Lung (tissue), 12 donors: ENCODE measurements around the gene ARHGAP35. TPM values are rescaled to one million over a fixed set of nuclear protein-coding genes. Genes with fewer than 3 reads are reported as not detected.

Experiments
- ATAC-seq: fragments of 200-7000 bp; cut with Tn5 transposase; one replicate; pipeline ENCODE4 v1.9.1; 2020; ENCODE audit warnings: moderate number of reproducible peaks; ENCODE audit not compliant: insufficient read depth, low FRiP score
- DNase-seq, 3 donors: peaks; one replicate each; pipeline ENCODE4 v3.0.0-alpha.2; 2013 to 2017
- H3K27ac ChIP-seq, 2 donors: one replicate each; pipeline ENCODE4 v1.5.1; 2013; ENCODE audit warnings: mild to moderate bottlenecking in 2 of 2, moderate library complexity in 2 of 2, control low read depth in 1 of 2, inconsistent platforms in 1 of 2, low read depth in 1 of 2, low read length in 1 of 2
- H3K27me3 ChIP-seq, 3 donors: one replicate each; pipeline ENCODE4 v1.5.1; 2013; ENCODE audit warnings: low read length in 2 of 3; ENCODE audit not compliant: control insufficient read depth in 3 of 3, insufficient read depth in 3 of 3
- H3K36me3 ChIP-seq, 4 donors: one replicate each; pipeline ENCODE4 v1.5.1; 2013; ENCODE audit warnings: low read length in 4 of 4, mild to moderate bottlenecking in 1 of 4, moderate library complexity in 1 of 4; ENCODE audit not compliant: control insufficient read depth in 4 of 4, insufficient read depth in 4 of 4
- H3K4me1 ChIP-seq, 5 donors: one replicate each; pipeline ENCODE4 v1.5.1; 2013; ENCODE audit warnings: low read length in 5 of 5, mild to moderate bottlenecking in 2 of 5, moderate library complexity in 1 of 5; ENCODE audit not compliant: control insufficient read depth in 5 of 5, insufficient read depth in 5 of 5
- H3K4me3 ChIP-seq: one replicate; pipeline ENCODE4 v1.5.1; 2013; ENCODE audit warnings: mild to moderate bottlenecking, control low read depth, moderate library complexity
- H3K9ac ChIP-seq, 2 donors: one replicate each; pipeline ENCODE4 v1.5.1; 2013; ENCODE audit warnings: low read length in 2 of 2, control low read depth in 1 of 2; ENCODE audit not compliant: insufficient read depth in 1 of 2
- H3K9me3 ChIP-seq, 4 donors: one replicate each; pipeline ENCODE4 v1.5.1; 2013; ENCODE audit warnings: low read length in 3 of 4, mild to moderate bottlenecking in 1 of 4, moderate library complexity in 1 of 4; ENCODE audit not compliant: control insufficient read depth in 4 of 4, insufficient read depth in 3 of 4
- WGBS, 2 donors: extraction: QIAGEN DNeasy Blood & Tissue Kit; methylation state at CpG; one replicate each; pipeline ENCODE4 v1.1.7; 2013; 5-methylcytosine and 5-hydroxymethylcytosine counted together
- polyA plus RNA-seq, 2 donors: library from polyadenylated mRNA; stranded (reverse); fragments of 200-250 nt; gene quantifications; one replicate each; pipeline ENCODE4 v1.2.1, GENCODE V29; 2013
- total RNA-seq, 2 donors: library from RNA; depleted of rRNA in 1 of 2; stranded (reverse); fragments of >200 nt in 1 of 2; gene quantifications; one replicate each; pipeline ENCODE4 v1.2.1, GENCODE V29; 2014 to 2021
- TF ChIP-seq, protein P1 (sequence below): IDR thresholded peaks from 2 replicates; pipeline ENCODE4 v1.5.1; 2012; ENCODE audit warnings: mild to moderate bottlenecking; ENCODE audit errors: control extremely low read depth, extremely low read depth
- donor health status: control.
- donor health status: control.
- donor health status: Bipolar disorder and iron deficiency.
- donor health status: healthy.
- donor health status: DM: yes; HTN: yes; CAD: no.

The ARHGAP35 gene
- total and polyA plus RNA-seq, 4 donors: 12.2 to 53.5 (median 36.5) TPM

- Histone ChIP-seq H3K4me1 (peaks cover 0 to 5% (median 0%) of the 10 kb centered on the region in 5 donors), H3K9ac (no peak overlapping the region), H3K4me3 (no peak overlapping the region), H3K27me3 (no peaks in the 10 kb centered on the region), H3K27ac (no peak overlapping the region), H3K9me3 (no peaks in the 10 kb centered on the region), H3K36me3 (peaks cover 0 to 2% (median 0%) of the 10 kb centered on the region in 4 donors)
- WGBS, 2 donors: 94 to 97% methylated on average over 6 of the region's 6 CpGs
- no peak for DNase-seq
- TF ChIP-seq, protein P1, sequence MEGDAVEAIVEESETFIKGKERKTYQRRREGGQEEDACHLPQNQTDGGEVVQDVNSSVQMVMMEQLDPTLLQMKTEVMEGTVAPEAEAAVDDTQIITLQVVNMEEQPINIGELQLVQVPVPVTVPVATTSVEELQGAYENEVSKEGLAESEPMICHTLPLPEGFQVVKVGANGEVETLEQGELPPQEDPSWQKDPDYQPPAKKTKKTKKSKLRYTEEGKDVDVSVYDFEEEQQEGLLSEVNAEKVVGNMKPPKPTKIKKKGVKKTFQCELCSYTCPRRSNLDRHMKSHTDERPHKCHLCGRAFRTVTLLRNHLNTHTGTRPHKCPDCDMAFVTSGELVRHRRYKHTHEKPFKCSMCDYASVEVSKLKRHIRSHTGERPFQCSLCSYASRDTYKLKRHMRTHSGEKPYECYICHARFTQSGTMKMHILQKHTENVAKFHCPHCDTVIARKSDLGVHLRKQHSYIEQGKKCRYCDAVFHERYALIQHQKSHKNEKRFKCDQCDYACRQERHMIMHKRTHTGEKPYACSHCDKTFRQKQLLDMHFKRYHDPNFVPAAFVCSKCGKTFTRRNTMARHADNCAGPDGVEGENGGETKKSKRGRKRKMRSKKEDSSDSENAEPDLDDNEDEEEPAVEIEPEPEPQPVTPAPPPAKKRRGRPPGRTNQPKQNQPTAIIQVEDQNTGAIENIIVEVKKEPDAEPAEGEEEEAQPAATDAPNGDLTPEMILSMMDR: no peak
- ATAC-seq: no peak
Observed at GRCh38 chr19:46875657-46876056, 14.9 kb downstream of the ARHGAP35 start.

DNA sequence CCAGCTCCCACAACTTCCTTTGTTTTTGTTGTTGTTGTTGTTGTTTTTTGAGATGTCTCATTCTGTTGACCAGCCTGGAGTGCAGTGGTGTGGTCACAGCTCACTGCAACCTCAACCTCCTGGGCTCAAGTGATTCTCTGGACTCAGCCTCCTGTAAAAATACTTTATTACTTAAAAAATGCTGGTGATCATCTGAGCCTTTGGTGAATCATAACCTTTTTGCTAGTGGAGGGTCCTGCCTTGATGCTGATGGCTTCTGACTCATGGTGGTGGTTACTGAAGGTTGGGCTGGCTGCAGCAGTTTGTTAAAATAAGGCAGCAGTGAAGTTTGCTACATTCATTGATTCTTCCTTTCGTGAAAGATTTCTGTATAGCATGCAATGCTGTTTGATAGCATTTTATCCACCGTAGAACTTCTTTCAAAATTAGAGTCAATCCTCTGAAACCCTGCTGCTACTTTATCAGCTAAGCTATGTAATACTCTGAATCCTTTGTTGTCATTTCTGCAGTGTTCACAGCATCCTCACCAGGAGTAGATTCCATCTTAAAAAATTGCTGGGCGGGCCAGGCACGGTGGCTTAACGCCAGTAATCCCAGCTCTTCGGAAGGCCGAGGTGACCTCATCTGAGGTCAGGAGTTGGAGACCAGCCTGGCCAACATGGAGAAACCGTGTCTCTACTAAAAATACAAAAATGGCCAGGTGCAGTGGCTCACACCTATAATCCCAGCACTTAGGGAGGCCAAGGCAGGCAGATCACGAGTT lies 18.0 kb downstream of the ARHGAP35 start:
- WGBS, 2 donors: 83 to 90% methylated on average over 9 of the region's 9 CpGs
- H3K9me3 ChIP-seq: no peaks in the 10 kb centered on the region
- no peaks in the 10 kb centered on the region for H3K36me3 ChIP-seq
- ATAC-seq (no peak), DNase-seq (no peak)
- no peak overlapping the region for H3K9ac ChIP-seq
- H3K4me3 ChIP-seq: no peak overlapping the region
- no peaks in the 10 kb centered on the region for H3K27me3 ChIP-seq
- TF ChIP-seq, protein P1: no peak
- H3K27ac ChIP-seq: no peak overlapping the region
- H3K4me1 ChIP-seq: peaks cover 1 to 7% (median 5%) of the 10 kb centered on the region in 5 donors

DNA sequence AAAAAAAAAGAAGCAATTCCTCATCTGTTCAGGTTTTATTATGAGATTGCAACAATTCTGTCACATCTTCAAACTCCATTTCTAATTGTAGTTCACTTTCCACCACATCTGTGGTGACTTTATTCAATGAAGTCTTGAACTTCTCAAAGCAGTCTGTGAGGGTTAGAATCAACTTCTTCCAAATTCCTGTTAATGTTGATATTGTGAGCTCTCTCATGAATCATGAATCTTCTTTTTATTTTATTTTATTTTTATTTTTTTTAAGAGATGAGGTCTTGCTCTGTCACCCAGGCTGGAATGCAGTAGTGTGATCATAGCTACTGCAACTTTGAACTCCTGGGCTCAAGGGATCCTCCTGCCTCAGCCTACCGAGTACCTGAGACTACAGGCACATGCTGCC lies 19.6 kb downstream of the ARHGAP35 start:
- Histone ChIP-seq H3K36me3 (no peaks in the 10 kb centered on the region), H3K27me3 (no peaks in the 10 kb centered on the region), H3K9ac (no peak overlapping the region), H3K4me1 (peaks cover 1 to 7% (median 5%) of the 10 kb centered on the region in 5 donors), H3K27ac (no peak overlapping the region), H3K4me3 (no peak overlapping the region), H3K9me3 (no peaks in the 10 kb centered on the region)
- TF ChIP-seq, protein P1: no peak
- DNase-seq (no peak), ATAC-seq (no peak)
- 100% methylated on average over 1 of the region's 1 CpG for WGBS, 2 donors
